Neutrophil (primary cell): ENCODE measurements around the gene CCNG1.

Experiments used
- H3K27ac ChIP-seq: fragments of 200-600 bp; sonication (generic); 2 replicates; pipeline ENCODE4 v1.5.1; 2016; ENCODE audit warnings: mild to moderate bottlenecking, moderate library complexity
- H3K27me3 ChIP-seq: fragments of 200-600 bp; sonication (generic); 2 replicates; pipeline ENCODE4 v1.6.0; 2016; ENCODE audit warnings: mild to moderate bottlenecking
- H3K36me3 ChIP-seq: fragments of 200-600 bp; sonication (generic); 2 replicates; pipeline ENCODE4 v1.5.1; 2017
- H3K4me1 ChIP-seq, 2 experiments: fragments of 200-600 bp in 1 of 2; sonication (generic) in 1 of 2; 1 replicate in 1 of 2; 2 replicates in 1 of 2; pipeline versions ENCODE4 v1.5.1 to v1.6.1; 2013 to 2016; ENCODE audit warnings: low read depth in 1 of 2, low read length in 1 of 2, mild to moderate bottlenecking in 1 of 2, moderate library complexity in 1 of 2; ENCODE audit not compliant: control insufficient read depth in 1 of 2, insufficient read depth in 1 of 2
- H3K4me3 ChIP-seq, 2 experiments: fragments of 200-600 bp in 1 of 2; sonication (generic) in 1 of 2; 1 replicate in 1 of 2; 2 replicates in 1 of 2; pipeline ENCODE4 v1.5.1; 2013 to 2016; ENCODE audit warnings: low read depth in 1 of 2, low read length in 1 of 2, mild to moderate bottlenecking in 1 of 2, moderate library complexity in 1 of 2
- H3K9me3 ChIP-seq: fragments of 200-600 bp; sonication (generic); 2 replicates; pipeline ENCODE4 v1.5.1; 2016
- CTCF ChIP-seq: fragments of 200-600 bp; sonication (generic); IDR thresholded peaks from 2 replicates; pipeline ENCODE4 v1.5.1; 2016; ENCODE audit warnings: antibody characterized with exemption

CCNG1 gene

GRCh38 chr5:163478126-163478981 lies 41.0 kb downstream of the CCNG1 start:
- Histone ChIP-seq H3K27me3 (no peaks in the 10 kb centered on the region), H3K36me3 (peaks cover 57% of the 10 kb centered on the region), H3K4me3 (no peak overlapping the region), H3K27ac (no peak overlapping the region), H3K9me3 (no peaks in the 10 kb centered on the region), H3K4me1 (no peaks in the 10 kb centered on the region)
- no peak for TF ChIP-seq CTCF

GRCh38 chr5:163478982-163479271 lies 41.5 kb downstream of the CCNG1 start:
- Histone ChIP-seq H3K9me3 (no peaks in the 10 kb centered on the region), H3K4me3 (no peak overlapping the region), H3K27me3 (no peaks in the 10 kb centered on the region), H3K36me3 (peaks cover 57% of the 10 kb centered on the region), H3K27ac (no peak overlapping the region), H3K4me1 (no peaks in the 10 kb centered on the region)
- TF ChIP-seq CTCF, result no peak

GRCh38 chr5:163489055-163489744 lies 51.8 kb downstream of the CCNG1 start:
- H3K4me3 ChIP-seq, result no peak overlapping the region
- H3K27ac ChIP-seq, result no peak overlapping the region
- no peak for TF ChIP-seq CTCF
- H3K4me1 ChIP-seq, result peaks cover 0 to 4% of the 10 kb centered on the region in 2 experiments
- H3K27me3 ChIP-seq, result no peaks in the 10 kb centered on the region
- H3K36me3 ChIP-seq, result peaks cover 57% of the 10 kb centered on the region
- no peaks in the 10 kb centered on the region for H3K9me3 ChIP-seq

DNA sequence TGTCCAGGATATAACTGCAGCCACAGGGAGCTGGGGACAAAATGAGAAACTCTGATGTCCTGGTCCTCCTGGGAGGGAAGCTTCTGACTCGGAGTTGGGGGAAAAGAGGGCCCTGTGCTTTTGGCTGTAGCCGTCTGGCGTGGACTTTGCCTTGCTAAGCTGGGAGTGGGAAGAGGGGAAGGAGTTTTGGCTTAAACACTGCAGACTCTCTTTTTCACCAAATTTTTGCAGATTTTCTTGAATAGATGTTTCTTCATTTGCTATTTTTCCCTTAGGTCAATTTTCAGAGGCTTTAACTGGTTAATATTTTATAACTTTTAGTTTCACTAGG lies 52.3 kb downstream of the CCNG1 start:
- Histone ChIP-seq H3K36me3 (peaks cover 52% of the 10 kb centered on the region), H3K27ac (no peak overlapping the region)
- no peak for TF ChIP-seq CTCF

More for the DNA sequence above, 52.3 kb downstream of the CCNG1 start:
- Histone ChIP-seq H3K4me1 (peaks cover 0 to 4% of the 10 kb centered on the region in 2 experiments), H3K4me3 (no peak overlapping the region), H3K27me3 (no peaks in the 10 kb centered on the region), H3K9me3 (no peaks in the 10 kb centered on the region)
